Lower leg skin (tissue), 4 donors: Measurements from ENCODE around the gene CD38. TPM values are rescaled to one million over a fixed set of nuclear protein-coding genes. Genes with fewer than 3 reads are reported as not detected.
"Not testable (repeated sequence)": the region's sequence is repeated elsewhere in the genome, so short reads cannot be mapped to it uniquely, and the experiment has no call there.

Experiments used
- DNase-seq, 2 donors: peaks; one replicate each; pipeline ENCODE4 v3.0.0-alpha.2; 2019; ENCODE audit warnings: low spot score in 2 of 2
- H3K4me3 ChIP-seq: fragments of 200-600 bp; sonication (generic); 2 replicates; pipeline ENCODE4 v1.5.1; 2017; ENCODE audit warnings: mild to moderate bottlenecking, low read depth; ENCODE audit not compliant: poor library complexity, severe bottlenecking
- CTCF ChIP-seq, 3 donors: fragments of 450-650 bp; IDR thresholded peaks; one replicate each; pipeline ENCODE4 v1.5.1; 2016; ENCODE audit warnings: antibody characterized with exemption in 3 of 3, mild to moderate bottlenecking in 3 of 3, moderate library complexity in 2 of 3
- POLR2A ChIP-seq, 2 donors: fragments of 450-650 bp; IDR thresholded peaks; one replicate each; pipeline ENCODE4 v1.6.1; 2016 to 2017; ENCODE audit warnings: antibody characterized with exemption in 2 of 2, mild to moderate bottlenecking in 1 of 2, moderate library complexity in 1 of 2
- WGBS, 2 donors: methylation state at CpG; one replicate each; pipeline ENCODE4 v1.1.5; 2018; 5-methylcytosine and 5-hydroxymethylcytosine counted together
- intact Hi-C: fragments of 100-400 bp; cut with DNase I; formaldehyde crosslinking; loops from one replicate; pipeline ENCODE4 v1.15.0; 2023; ENCODE audit warnings: low total_unique reads
- total RNA-seq, 4 donors: library from RNA; depleted of rRNA; stranded (reverse); fragments of >200 nt; gene quantifications; one replicate each; pipeline ENCODE4 v1.1.0, GENCODE V29; 2016

CD38 gene
- total RNA-seq = 1 to 10 TPM in 1 of 4 donors, under 1 TPM in 3; 0.08 to 1.1 (median 0.21) TPM

DNA sequence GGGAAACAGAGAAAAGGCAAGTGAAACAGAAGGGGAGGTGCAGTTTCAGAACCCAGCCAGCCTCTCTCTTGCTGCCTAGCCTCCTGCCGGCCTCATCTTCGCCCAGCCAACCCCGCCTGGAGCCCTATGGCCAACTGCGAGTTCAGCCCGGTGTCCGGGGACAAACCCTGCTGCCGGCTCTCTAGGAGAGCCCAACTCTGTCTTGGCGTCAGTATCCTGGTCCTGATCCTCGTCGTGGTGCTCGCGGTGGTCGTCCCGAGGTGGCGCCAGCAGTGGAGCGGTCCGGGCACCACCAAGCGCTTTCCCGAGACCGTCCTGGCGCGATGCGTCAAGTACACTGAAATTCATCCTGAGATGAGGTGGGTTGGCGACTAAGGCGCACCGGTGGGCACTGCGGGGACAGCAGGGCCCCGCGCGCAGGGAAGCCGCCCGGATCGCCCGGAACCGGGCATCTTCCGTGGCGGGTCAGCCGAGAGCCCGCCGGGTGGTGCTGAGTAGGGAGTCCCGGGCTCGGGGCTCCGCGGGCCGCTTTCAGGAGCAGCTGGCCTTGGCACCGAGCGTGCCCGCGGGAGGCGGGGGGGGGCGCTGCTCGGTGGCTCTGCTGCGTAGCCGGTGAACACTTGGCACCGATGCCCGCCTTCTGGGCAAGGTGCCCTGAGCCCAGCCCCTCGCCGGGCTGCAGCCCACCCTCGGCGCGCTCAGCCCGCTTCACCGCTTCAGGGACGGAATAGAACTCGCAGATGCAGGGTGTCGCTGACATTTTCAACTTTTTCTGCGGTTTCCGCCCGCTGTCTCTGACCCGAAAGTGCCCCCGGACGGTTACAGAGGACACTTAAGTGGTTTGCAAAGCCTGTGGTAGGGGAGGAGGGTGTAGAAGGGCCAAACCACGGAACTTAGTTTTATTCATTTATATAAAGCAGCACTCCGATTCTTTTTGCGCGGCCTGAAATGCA lies at the start of gene CD38:
CD38 (plus strand) TSS at position 40 of the 953 bp plus-strand sequence; CDS start at position 127, 87 bp downstream.
- DNase-seq = no peak
- TF ChIP-seq POLR2A (IDR thresholded peaks at IDR 0.05) (no peak), CTCF (IDR thresholded peaks at IDR 0.05) (no peak)
- intact Hi-C loops = no loop called here
- H3K4me3 ChIP-seq = peak within 1 kb of the TSS; percentile 15
- 2 to 5% methylated on average over 29 to 40 of the region's 76 CpGs for WGBS, 2 donors

- no peak for DNase-seq
- WGBS, 2 donors = 14 to 26% methylated on average over 3 of the region's 3 CpGs
- TF ChIP-seq POLR2A (IDR thresholded peaks at IDR 0.05) = no peak
- TF ChIP-seq CTCF (IDR thresholded peaks at IDR 0.05) = peak in 1 of 3 donors; percentile 37
- no peak overlapping the region for H3K4me3 ChIP-seq
- intact Hi-C loops = no loop called here
These were observed 48.1 kb upstream of the CD38 start for GRCh38 chr4:15729910-15730533.

- H3K4me3 ChIP-seq, DNase-seq, intact Hi-C loops: not testable (repeated sequence)
- WGBS, 2 donors = 71 to 76% methylated on average over 5 of the region's 5 CpGs
These were observed 45.1 kb upstream of the CD38 start for GRCh38 chr4:15733061-15733460.

GRCh38 chr4:15735536-15735935 lies 42.6 kb upstream of the CD38 start:
- TF ChIP-seq CTCF (IDR thresholded peaks at IDR 0.05) (no peak), POLR2A (IDR thresholded peaks at IDR 0.05) (no peak)
- intact Hi-C loops = no loop called here
- DNase-seq = no peak
- 81% methylated on average over 6 of the region's 6 CpGs for WGBS, 2 donors
- no peak overlapping the region for H3K4me3 ChIP-seq

DNA sequence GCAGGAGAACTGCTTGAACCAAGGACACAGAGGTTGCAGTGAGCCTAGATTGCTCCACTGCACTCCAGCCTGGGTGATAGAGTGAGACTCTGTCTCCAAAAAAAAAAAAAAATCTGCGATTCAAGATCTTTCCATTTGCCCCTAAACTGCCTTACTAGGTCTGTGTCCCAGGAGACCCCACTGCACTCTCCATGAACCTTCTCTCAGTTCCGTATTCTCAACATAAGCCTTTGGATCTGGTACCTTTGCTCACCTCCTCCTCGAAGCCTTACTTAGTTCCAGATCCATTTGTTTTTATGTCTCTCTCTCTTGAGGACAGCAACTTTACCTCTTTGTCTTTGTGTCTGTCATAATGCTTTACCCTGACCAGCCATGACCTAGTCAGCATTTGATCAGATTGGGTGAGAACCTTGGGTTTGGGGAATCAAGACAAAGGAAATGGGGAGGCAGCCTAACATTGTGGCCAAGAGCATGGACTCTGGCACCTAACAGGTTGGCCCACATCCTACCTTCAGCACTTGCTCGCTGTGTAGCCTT lies 41.5 kb upstream of the CD38 start:
- intact Hi-C loops = no loop called here
- no peak overlapping the region for H3K4me3 ChIP-seq
- TF ChIP-seq CTCF (IDR thresholded peaks at IDR 0.05) (no peak), POLR2A (IDR thresholded peaks at IDR 0.05) (no peak)
- 69 to 75% methylated on average over 4 of the region's 4 CpGs for WGBS, 2 donors
- DNase-seq = no peak

DNA sequence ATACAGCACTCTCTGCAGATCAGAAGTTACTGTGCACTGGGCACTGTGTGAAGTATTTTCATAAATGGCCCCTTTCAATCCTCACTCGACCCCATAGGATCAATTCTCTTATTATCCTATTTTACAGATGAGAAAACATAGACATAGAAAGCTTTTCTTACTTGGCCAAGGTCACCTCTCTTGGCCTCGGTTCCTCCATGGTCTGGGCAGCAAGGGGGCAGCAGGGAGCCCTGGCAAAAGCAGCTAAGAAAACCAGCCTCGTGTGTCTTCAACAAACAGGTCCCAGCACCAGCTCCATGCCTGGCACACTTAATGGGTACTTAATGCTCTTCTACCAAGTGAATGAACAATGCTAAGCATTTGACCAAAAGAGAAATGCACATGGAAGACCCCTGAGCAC lies 40.9 kb upstream of the CD38 start:
- no peak overlapping the region for H3K4me3 ChIP-seq
- TF ChIP-seq POLR2A (IDR thresholded peaks at IDR 0.05) (no peak), CTCF (IDR thresholded peaks at IDR 0.05) (no peak)
- intact Hi-C loops = no loop called here
- WGBS, 2 donors = 76 to 79% methylated on average over 3 of the region's 3 CpGs
- no peak for DNase-seq
